Measurements from ENCODE around the gene PPM1F.

DNA sequence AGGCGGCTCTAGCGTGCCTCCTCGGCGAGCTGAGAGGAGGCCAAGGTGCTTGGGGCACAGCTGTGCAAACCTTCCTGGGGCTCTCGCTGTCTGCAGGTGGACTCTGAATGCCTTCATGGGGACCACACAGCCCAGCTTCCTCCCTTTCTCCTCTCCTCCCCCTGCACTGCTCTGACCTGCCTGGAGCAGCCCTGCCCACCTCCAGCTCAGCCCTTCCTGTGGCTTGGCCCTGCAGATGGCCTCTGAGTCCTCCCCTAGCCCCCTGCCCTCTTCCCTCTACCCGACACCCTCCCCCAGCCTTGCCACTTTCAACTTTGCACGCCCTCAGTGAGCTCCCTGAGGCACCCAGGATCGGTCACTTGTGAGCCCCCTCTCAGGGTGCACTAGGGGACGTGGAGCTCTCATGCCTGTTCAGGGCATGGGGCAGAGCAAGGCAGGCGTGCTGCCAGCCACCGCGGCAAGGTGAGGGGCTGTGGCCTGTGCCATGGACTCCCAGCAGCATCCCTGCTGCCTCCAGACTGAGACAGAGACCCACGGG, 31.4 kb downstream of the PPM1F start:
- no peak for TF ChIP-seq SP1 (IDR thresholded peaks at IDR 0.05)
- TF ChIP-seq CTCF (IDR thresholded peaks at IDR 0.05; ENCODE audit: low read depth, low read length, missing input control), result no peak
- TF ChIP-seq, protein P1, sequence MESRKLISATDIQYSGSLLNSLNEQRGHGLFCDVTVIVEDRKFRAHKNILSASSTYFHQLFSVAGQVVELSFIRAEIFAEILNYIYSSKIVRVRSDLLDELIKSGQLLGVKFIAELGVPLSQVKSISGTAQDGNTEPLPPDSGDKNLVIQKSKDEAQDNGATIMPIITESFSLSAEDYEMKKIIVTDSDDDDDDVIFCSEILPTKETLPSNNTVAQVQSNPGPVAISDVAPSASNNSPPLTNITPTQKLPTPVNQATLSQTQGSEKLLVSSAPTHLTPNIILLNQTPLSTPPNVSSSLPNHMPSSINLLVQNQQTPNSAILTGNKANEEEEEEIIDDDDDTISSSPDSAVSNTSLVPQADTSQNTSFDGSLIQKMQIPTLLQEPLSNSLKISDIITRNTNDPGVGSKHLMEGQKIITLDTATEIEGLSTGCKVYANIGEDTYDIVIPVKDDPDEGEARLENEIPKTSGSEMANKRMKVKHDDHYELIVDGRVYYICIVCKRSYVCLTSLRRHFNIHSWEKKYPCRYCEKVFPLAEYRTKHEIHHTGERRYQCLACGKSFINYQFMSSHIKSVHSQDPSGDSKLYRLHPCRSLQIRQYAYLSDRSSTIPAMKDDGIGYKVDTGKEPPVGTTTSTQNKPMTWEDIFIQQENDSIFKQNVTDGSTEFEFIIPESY (IDR thresholded peaks at IDR 0.05), result no peak
- no peak for TF ChIP-seq RAD21 (IDR thresholded peaks at IDR 0.05)

All from liver (tissue), 3 donors.